Liver (tissue), 9 donors: Measurements from ENCODE around the gene GALNT1. TPM values are rescaled to one million over a fixed set of nuclear protein-coding genes. Genes with fewer than 3 reads are reported as not detected.

Source experiments
- DNase-seq: peaks from one replicate; pipeline ENCODE4 v3.0.0-alpha.2; 2017; ENCODE audit warnings: low spot score
- H3K27ac ChIP-seq, 2 donors: one replicate each; pipeline ENCODE4 v1.7.0; 2013; ENCODE audit warnings: inconsistent platforms in 2 of 2, low read length in 2 of 2, control low read depth in 1 of 2, low read depth in 1 of 2, mild to moderate bottlenecking in 1 of 2
- H3K27me3 ChIP-seq, 4 donors: one replicate each; pipeline versions ENCODE4 v1.6.1 to v1.7.0; 2013; ENCODE audit warnings: low read length in 3 of 4, inconsistent platforms in 1 of 4, mild to moderate bottlenecking in 1 of 4, moderate library complexity in 1 of 4; ENCODE audit not compliant: control insufficient read depth in 4 of 4, insufficient read depth in 4 of 4
- H3K36me3 ChIP-seq, 4 donors: one replicate each; pipeline versions ENCODE4 v1.6.1 to v1.7.0; 2013; ENCODE audit warnings: low read length in 3 of 4, mild to moderate bottlenecking in 3 of 4, low read depth in 1 of 4, moderate library complexity in 1 of 4; ENCODE audit not compliant: control insufficient read depth in 4 of 4, insufficient read depth in 3 of 4
- H3K4me1 ChIP-seq, 4 donors: one replicate each; pipeline versions ENCODE4 v1.6.1 to v1.7.0; 2013; ENCODE audit warnings: low read length in 3 of 4, mild to moderate bottlenecking in 3 of 4, moderate library complexity in 1 of 4; ENCODE audit not compliant: control insufficient read depth in 4 of 4, insufficient read depth in 4 of 4
- H3K4me3 ChIP-seq, 3 donors: one replicate each; pipeline versions ENCODE4 v1.6.1 to v1.7.0; 2013; ENCODE audit warnings: low read length in 3 of 3, control low read depth in 1 of 3, low read depth in 1 of 3, mild to moderate bottlenecking in 1 of 3
- H3K9ac ChIP-seq, 2 donors: one replicate each; pipeline ENCODE4 v1.7.0; 2013; ENCODE audit warnings: low read length in 2 of 2, mild to moderate bottlenecking in 2 of 2, moderate library complexity in 2 of 2, control low read depth in 1 of 2, low read depth in 1 of 2
- H3K9me3 ChIP-seq, 4 donors: one replicate each; pipeline versions ENCODE4 v1.6.1 to v1.7.0; 2013; ENCODE audit warnings: low read length in 3 of 4; ENCODE audit not compliant: control insufficient read depth in 4 of 4
- ATF3 ChIP-seq: IDR thresholded peaks from 2 replicates; pipeline ENCODE4 v1.6.1; 2016; ENCODE audit warnings: antibody characterized with exemption
- EGR1 ChIP-seq, 2 donors: IDR thresholded peaks; 2 replicates each; pipeline ENCODE4 v1.6.1; 2016 to 2018; ENCODE audit warnings: antibody characterized with exemption in 2 of 2, low read depth in 2 of 2
- FOXA1 ChIP-seq: IDR thresholded peaks from 2 replicates; pipeline ENCODE4 v1.6.1; 2016; ENCODE audit warnings: antibody characterized with exemption
- GABPA ChIP-seq, 2 donors: IDR thresholded peaks in 1 of 2; conservative IDR thresholded peaks in 1 of 2; 2 replicates each; pipeline ENCODE4 v1.6.1; 2016; ENCODE audit warnings: antibody characterized with exemption in 2 of 2, mild to moderate bottlenecking in 1 of 2, moderate library complexity in 1 of 2
- HNF4G ChIP-seq: IDR thresholded peaks from 2 replicates; pipeline ENCODE4 v1.6.1; 2016; ENCODE audit warnings: antibody characterized with exemption
- JUND ChIP-seq, 2 donors: IDR thresholded peaks; 2 replicates each; pipeline ENCODE4 v1.6.1; 2016; ENCODE audit warnings: antibody characterized with exemption in 2 of 2
- RXRA ChIP-seq, 2 donors: IDR thresholded peaks; 2 replicates each; pipeline ENCODE4 v1.6.1; 2017 to 2018; ENCODE audit warnings: antibody characterized with exemption in 2 of 2, mild to moderate bottlenecking in 1 of 2
- SP1 ChIP-seq: IDR thresholded peaks from 2 replicates; pipeline ENCODE4 v1.6.1; 2018; ENCODE audit warnings: antibody characterized with exemption, mild to moderate bottlenecking
- TAF1 ChIP-seq: conservative IDR thresholded peaks from 2 replicates; pipeline ENCODE4 v1.6.1; 2016; ENCODE audit warnings: antibody characterized with exemption, mild to moderate bottlenecking
- YY1 ChIP-seq: IDR thresholded peaks from 2 replicates; pipeline ENCODE4 v1.6.1; 2016; ENCODE audit warnings: antibody characterized with exemption, mild to moderate bottlenecking
- ZBTB33 ChIP-seq: IDR thresholded peaks from 2 replicates; pipeline ENCODE4 v1.6.1; 2016; ENCODE audit warnings: antibody characterized with exemption
- WGBS: extraction: QIAGEN DNeasy Blood & Tissue Kit; methylation state at CpG from one replicate; pipeline ENCODE4 v1.1.7; 2013; 5-methylcytosine and 5-hydroxymethylcytosine counted together
- polyA plus RNA-seq, 2 donors: library from polyadenylated mRNA; stranded (reverse) in 1 of 2; unstranded in 1 of 2; fragments of 200-250 nt in 1 of 2; fragments of >200 nt in 1 of 2; fragmentation: Nextera tagmentation in 1 of 2; extraction: Ambion mirVana in 1 of 2; gene quantifications; one replicate each; pipeline versions ENCODE4 v1.2.1 to v1.2.3, GENCODE V29; 2013 to 2015
- total RNA-seq, 2 donors: library from RNA; depleted of rRNA; stranded (reverse); fragments of >200 nt; gene quantifications; one replicate each; pipeline ENCODE4 v1.2.3, GENCODE V29; 2014
- TF ChIP-seq, protein P1 (sequence below): IDR thresholded peaks from 2 replicates; pipeline ENCODE4 v1.6.1; 2016; ENCODE audit warnings: antibody characterized with exemption, mild to moderate bottlenecking
- TF ChIP-seq, protein P2 (sequence below): fragments of 150-350 bp; IDR thresholded peaks from 2 replicates; pipeline ENCODE4 v1.5.1; 2017; ENCODE audit warnings: improper control_type of control experiment, low read depth, low read length; ENCODE audit not compliant: missing input control
- donor health status: healthy.
- donor health status: healthy.
- donor health status: healthy.
- donor health status: healthy.
- donor health status: healthy.

GALNT1 gene
- total and polyA plus RNA-seq, 4 donors, result 13.9 to 42.2 (median 26.5) TPM

DNA sequence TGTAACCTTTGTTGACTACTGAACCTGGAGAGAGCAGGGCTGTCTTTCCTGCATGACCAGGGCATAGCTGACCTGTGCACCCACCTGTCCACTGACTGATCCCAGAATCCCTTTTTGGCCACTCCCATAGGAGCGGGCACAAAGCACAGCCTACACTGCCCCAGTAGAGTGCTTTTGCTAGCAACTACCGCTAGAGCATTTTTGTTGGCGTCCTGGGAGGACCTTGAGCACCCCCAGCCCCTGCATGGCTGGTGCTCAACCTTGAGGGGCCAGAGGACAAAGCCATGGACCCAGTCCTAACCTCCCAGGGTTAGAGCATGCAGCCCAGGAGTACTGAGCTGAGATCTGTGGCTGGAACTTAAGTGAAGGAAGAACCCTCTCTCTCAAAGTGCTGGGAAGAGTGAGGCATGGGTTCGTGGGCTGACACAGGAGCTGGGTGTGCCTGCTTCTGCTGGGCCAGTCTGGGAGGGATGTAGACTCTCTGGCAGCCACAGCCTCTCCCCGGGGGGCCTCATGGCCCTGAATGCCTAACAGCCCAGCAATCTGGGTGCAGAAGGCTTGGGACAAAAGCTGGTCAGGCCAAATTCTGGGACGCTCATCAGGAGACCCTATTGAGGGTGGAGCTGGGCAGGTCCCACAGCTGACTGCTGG is 140.0 kb downstream of the GALNT1 start:
- no peak for DNase-seq
- no peaks in the 10 kb centered on the region for H3K36me3 ChIP-seq
- no peak overlapping the region for H3K9ac ChIP-seq
- TF ChIP-seq, protein P1, sequence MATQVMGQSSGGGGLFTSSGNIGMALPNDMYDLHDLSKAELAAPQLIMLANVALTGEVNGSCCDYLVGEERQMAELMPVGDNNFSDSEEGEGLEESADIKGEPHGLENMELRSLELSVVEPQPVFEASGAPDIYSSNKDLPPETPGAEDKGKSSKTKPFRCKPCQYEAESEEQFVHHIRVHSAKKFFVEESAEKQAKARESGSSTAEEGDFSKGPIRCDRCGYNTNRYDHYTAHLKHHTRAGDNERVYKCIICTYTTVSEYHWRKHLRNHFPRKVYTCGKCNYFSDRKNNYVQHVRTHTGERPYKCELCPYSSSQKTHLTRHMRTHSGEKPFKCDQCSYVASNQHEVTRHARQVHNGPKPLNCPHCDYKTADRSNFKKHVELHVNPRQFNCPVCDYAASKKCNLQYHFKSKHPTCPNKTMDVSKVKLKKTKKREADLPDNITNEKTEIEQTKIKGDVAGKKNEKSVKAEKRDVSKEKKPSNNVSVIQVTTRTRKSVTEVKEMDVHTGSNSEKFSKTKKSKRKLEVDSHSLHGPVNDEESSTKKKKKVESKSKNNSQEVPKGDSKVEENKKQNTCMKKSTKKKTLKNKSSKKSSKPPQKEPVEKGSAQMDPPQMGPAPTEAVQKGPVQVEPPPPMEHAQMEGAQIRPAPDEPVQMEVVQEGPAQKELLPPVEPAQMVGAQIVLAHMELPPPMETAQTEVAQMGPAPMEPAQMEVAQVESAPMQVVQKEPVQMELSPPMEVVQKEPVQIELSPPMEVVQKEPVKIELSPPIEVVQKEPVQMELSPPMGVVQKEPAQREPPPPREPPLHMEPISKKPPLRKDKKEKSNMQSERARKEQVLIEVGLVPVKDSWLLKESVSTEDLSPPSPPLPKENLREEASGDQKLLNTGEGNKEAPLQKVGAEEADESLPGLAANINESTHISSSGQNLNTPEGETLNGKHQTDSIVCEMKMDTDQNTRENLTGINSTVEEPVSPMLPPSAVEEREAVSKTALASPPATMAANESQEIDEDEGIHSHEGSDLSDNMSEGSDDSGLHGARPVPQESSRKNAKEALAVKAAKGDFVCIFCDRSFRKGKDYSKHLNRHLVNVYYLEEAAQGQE, result no peak
- WGBS, result 83% methylated on average over 6 of the region's 6 CpGs
- H3K4me3 ChIP-seq, result no peak overlapping the region
- peaks cover 0 to 3% (median 1%) of the 10 kb centered on the region in 4 donors for H3K9me3 ChIP-seq
- H3K4me1 ChIP-seq, result no peaks in the 10 kb centered on the region
- no peak overlapping the region for H3K27ac ChIP-seq
- H3K27me3 ChIP-seq, result no peaks in the 10 kb centered on the region

- TF ChIP-seq RXRA (IDR thresholded peaks at IDR 0.05), result no peak
- no peak for TF ChIP-seq FOXA1
- no peak for TF ChIP-seq SP1
- TF ChIP-seq JUND (IDR thresholded peaks at IDR 0.05), result no peak
- TF ChIP-seq EGR1 (IDR thresholded peaks at IDR 0.05; ENCODE audit: low read depth in 2 of 2), result no peak
- no peak for TF ChIP-seq YY1
- no peak for TF ChIP-seq HNF4G
- TF ChIP-seq GABPA (IDR thresholded peaks at IDR 0.05 in 1 of 2, conservative IDR thresholded peaks at IDR 0.05 in 1 of 2), result no peak
- TF ChIP-seq, protein P1, result no peak
- TF ChIP-seq, protein P2, sequence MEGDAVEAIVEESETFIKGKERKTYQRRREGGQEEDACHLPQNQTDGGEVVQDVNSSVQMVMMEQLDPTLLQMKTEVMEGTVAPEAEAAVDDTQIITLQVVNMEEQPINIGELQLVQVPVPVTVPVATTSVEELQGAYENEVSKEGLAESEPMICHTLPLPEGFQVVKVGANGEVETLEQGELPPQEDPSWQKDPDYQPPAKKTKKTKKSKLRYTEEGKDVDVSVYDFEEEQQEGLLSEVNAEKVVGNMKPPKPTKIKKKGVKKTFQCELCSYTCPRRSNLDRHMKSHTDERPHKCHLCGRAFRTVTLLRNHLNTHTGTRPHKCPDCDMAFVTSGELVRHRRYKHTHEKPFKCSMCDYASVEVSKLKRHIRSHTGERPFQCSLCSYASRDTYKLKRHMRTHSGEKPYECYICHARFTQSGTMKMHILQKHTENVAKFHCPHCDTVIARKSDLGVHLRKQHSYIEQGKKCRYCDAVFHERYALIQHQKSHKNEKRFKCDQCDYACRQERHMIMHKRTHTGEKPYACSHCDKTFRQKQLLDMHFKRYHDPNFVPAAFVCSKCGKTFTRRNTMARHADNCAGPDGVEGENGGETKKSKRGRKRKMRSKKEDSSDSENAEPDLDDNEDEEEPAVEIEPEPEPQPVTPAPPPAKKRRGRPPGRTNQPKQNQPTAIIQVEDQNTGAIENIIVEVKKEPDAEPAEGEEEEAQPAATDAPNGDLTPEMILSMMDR, result no peak
- TF ChIP-seq ATF3, result no peak
- no peak for TF ChIP-seq TAF1
- TF ChIP-seq ZBTB33, result no peak
- H3K27ac ChIP-seq, result no peak overlapping the region
Observed at GRCh38 chr18:35728676-35729075, 147.1 kb downstream of the GALNT1 start.

More at GRCh38 chr18:35728676-35729075, 147.1 kb downstream of the GALNT1 start:
- H3K36me3 ChIP-seq, result no peaks in the 10 kb centered on the region
- H3K9me3 ChIP-seq, result peaks cover 0 to 1% (median 0%) of the 10 kb centered on the region in 4 donors
- DNase-seq, result no peak
- no peak overlapping the region for H3K4me3 ChIP-seq
- 75% methylated on average over 3 of the region's 3 CpGs for WGBS
- no peak overlapping the region for H3K9ac ChIP-seq
- no peaks in the 10 kb centered on the region for H3K27me3 ChIP-seq
- H3K4me1 ChIP-seq, result no peaks in the 10 kb centered on the region
